Smooth muscle cell (in vitro differentiated cells): ENCODE measurements around the gene MLST8. TPM values are rescaled to one million over a fixed set of nuclear protein-coding genes. Genes with fewer than 3 reads are reported as not detected.

Experiments used
- DNase-seq: peaks from one replicate; lab custom pipeline; 2025; ENCODE audit not compliant: unreplicated experiment; lab: John Stamatoyannopoulos, UW
- H2AFZ ChIP-seq: fragments of 200-600 bp; sonication (generic); 2 replicates; pipeline ENCODE4 v1.6.0; 2016; ENCODE audit warnings: antibody characterized with exemption, low read depth, mild to moderate bottlenecking
- H3F3A ChIP-seq: fragments of 200-600 bp; sonication (generic); 2 replicates; pipeline ENCODE4 v1.6.0; 2017; ENCODE audit warnings: antibody characterized with exemption, low read depth
- H3K27ac ChIP-seq: fragments of 200-600 bp; sonication (generic); 2 replicates; pipeline ENCODE4 v1.5.1; 2016; ENCODE audit warnings: low read depth, mild to moderate bottlenecking
- H3K27me3 ChIP-seq: fragments of 200-600 bp; sonication (generic); 2 replicates; pipeline ENCODE4 v1.6.1; 2016; ENCODE audit warnings: low read depth, mild to moderate bottlenecking
- H3K36me3 ChIP-seq: fragments of 200-600 bp; sonication (generic); 2 replicates; pipeline ENCODE4 v1.5.1; 2016; ENCODE audit warnings: low read depth
- H3K4me1 ChIP-seq: fragments of 200-600 bp; sonication (generic); 2 replicates; pipeline ENCODE4 v1.5.1; 2016; ENCODE audit warnings: low read depth
- H3K4me2 ChIP-seq: fragments of 200-600 bp; sonication (generic); 2 replicates; pipeline ENCODE4 v1.6.0; 2016; ENCODE audit warnings: mild to moderate bottlenecking
- H3K4me3 ChIP-seq: fragments of 200-600 bp; sonication (generic); 2 replicates; pipeline ENCODE4 v1.5.1; 2016; ENCODE audit warnings: mild to moderate bottlenecking
- H3K79me2 ChIP-seq: fragments of 200-600 bp; sonication (generic); 2 replicates; pipeline ENCODE4 v1.6.0; 2016; ENCODE audit warnings: low read depth, mild to moderate bottlenecking
- H3K9ac ChIP-seq: fragments of 200-600 bp; sonication (generic); 2 replicates; pipeline ENCODE4 v1.6.0; 2016; ENCODE audit warnings: low read depth
- H3K9me3 ChIP-seq: fragments of 200-600 bp; sonication (generic); replicated peaks from 2 replicates; pipeline ENCODE4 v1.5.1; 2016; ENCODE audit warnings: low read depth
- H4K20me1 ChIP-seq: fragments of 200-600 bp; sonication (generic); 2 replicates; pipeline ENCODE4 v1.6.0; 2016; ENCODE audit warnings: low read depth
- WGBS: methylation state at CpG from one replicate; pipeline ENCODE4 v1.1.7; 2016; ENCODE audit warnings: low lambda C conversion rate; 5-methylcytosine and 5-hydroxymethylcytosine counted together
- polyA plus RNA-seq: library from polyadenylated mRNA; unstranded; fragments of >200 nt; fragmentation: Nextera tagmentation; extraction: Ambion mirVana; gene quantifications from 2 replicates; pipeline ENCODE4 v1.2.1, GENCODE V29; 2016
- total RNA-seq: library from RNA; depleted of rRNA; stranded (reverse); fragments of >200 nt; gene quantifications from 2 replicates; pipeline ENCODE4 v1.2.3, GENCODE V29; 2014
- TF ChIP-seq, protein P1 (sequence below): fragments of 200-600 bp; sonication (generic); IDR thresholded peaks from 2 replicates; pipeline ENCODE4 v1.5.1; 2017; ENCODE audit warnings: borderline replicate concordance, mild to moderate bottlenecking, antibody characterized with exemption; ENCODE audit not compliant: insufficient read depth, poor library complexity, severe bottlenecking

MLST8 gene
- total and polyA plus RNA-seq, 2 experiments from 2014 or later = 37.2 to 67.0 TPM

DNA sequence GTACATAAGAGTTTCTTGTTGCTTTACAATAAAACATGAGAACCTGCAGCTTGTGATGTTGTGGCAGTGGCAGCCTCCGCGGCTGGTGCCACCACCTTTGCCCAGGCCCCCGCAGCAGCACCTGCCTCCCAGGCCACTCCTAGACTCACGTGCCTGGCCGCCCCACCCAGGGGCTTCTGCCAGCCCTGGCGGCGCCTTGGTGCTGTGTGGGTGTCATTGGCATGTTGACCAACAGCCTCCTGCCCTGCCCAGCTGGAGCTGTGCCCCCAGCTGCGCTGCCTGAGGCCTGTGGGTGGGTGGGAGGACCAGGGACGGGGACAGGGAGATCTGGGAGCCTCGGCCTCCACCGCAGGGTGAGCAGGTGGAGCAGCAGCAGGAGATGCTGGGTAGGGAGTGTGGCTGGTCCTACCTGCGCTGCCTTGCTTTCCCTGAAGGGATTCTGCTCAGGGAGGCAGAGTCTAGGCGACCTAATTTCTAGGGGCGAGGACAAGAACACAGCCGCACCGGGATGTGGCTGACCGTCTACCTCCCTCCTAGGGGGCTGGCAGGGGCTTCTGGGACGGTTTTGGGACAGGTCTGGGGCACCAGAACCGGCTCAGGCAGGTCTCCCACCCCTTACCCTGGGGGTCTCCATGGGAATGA lies 30.6 kb downstream of the MLST8 start:
- Histone ChIP-seq H3K27me3 (peaks cover 23% of the 10 kb centered on the region), H3K9me3 (no peaks in the 10 kb centered on the region), H3K4me3 (no peak overlapping the region), H3K4me1 (peaks cover 17% of the 10 kb centered on the region), H3K36me3 (no peaks in the 10 kb centered on the region), H2AFZ (no peak overlapping the region), H3K4me2 (peak overlapping the region; percentile 93), H4K20me1 (peaks cover 48% of the 10 kb centered on the region), H3K79me2 (no peaks in the 10 kb centered on the region), H3F3A (peaks cover 7% of the 10 kb centered on the region), H3K27ac (no peak overlapping the region), H3K9ac (no peak overlapping the region)
- TF ChIP-seq, protein P1, sequence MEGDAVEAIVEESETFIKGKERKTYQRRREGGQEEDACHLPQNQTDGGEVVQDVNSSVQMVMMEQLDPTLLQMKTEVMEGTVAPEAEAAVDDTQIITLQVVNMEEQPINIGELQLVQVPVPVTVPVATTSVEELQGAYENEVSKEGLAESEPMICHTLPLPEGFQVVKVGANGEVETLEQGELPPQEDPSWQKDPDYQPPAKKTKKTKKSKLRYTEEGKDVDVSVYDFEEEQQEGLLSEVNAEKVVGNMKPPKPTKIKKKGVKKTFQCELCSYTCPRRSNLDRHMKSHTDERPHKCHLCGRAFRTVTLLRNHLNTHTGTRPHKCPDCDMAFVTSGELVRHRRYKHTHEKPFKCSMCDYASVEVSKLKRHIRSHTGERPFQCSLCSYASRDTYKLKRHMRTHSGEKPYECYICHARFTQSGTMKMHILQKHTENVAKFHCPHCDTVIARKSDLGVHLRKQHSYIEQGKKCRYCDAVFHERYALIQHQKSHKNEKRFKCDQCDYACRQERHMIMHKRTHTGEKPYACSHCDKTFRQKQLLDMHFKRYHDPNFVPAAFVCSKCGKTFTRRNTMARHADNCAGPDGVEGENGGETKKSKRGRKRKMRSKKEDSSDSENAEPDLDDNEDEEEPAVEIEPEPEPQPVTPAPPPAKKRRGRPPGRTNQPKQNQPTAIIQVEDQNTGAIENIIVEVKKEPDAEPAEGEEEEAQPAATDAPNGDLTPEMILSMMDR = no peak
- WGBS = 83% methylated on average over 19 of the region's 19 CpGs
- no peak for DNase-seq

DNA sequence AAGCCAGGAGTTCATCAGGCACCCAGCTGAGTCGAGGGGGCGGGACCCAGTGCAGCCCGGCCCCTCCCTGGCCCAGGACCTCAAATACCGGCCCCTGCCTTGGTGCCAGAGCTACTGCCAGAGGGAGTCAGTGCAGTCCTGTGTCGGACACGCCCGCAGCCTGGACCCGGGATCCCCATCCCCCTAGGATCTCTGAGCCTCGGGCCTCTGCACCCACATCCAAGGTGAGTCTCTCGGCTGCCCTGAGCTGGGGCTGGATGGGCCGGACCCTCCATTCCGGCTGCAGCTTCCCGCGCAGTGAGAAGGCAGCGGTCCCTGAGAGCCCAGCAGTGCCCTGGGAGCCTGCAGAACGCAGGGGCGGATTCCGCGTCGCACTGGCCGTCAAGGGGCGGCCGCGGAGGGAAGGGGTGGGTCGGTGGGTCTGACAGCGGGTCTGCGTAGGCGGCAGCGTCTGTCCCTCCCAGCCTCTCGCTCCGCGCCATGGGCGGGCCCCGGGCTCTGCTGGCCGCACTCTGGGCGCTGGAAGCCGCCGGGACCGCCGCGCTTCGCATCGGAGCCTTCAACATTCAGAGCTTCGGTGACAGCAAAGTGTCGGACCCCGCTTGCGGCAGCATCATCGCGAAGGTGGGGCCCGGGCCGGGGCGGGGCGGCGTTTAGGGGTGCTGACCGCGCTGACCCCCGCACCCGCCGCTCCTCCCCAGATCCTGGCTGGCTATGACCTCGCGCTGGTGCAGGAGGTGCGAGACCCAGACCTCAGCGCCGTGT lies 31.3 kb downstream of the MLST8 start, which contains the start of gene DNASE1L2:
TSS of gene DNASE1L2 (plus strand) at position 108 of the 765 bp plus-strand sequence. CDS start at position 481, 373 bp downstream.
- Histone ChIP-seq H3K79me2 (no peaks in the 10 kb centered on the region), H3K4me2 (peak within 1 kb of the TSS; percentile 93), H3K27me3 (peaks cover 23% of the 10 kb centered on the region), H3K9me3 (no peaks in the 10 kb centered on the region), H3K27ac (no peak within 1 kb of the TSS), H4K20me1 (peaks cover 41% of the 10 kb centered on the region), H3K9ac (no peak within 1 kb of the TSS), H3K4me3 (peak within 1 kb of the TSS; percentile 42), H3F3A (peaks cover 7% of the 10 kb centered on the region), H3K36me3 (no peaks in the 10 kb centered on the region), H2AFZ (no peak within 1 kb of the TSS), H3K4me1 (peaks cover 17% of the 10 kb centered on the region)
- 9% methylated on average over 53 of the region's 64 CpGs for WGBS
- TF ChIP-seq, protein P1 = no peak
- DNase-seq = no peak

DNA sequence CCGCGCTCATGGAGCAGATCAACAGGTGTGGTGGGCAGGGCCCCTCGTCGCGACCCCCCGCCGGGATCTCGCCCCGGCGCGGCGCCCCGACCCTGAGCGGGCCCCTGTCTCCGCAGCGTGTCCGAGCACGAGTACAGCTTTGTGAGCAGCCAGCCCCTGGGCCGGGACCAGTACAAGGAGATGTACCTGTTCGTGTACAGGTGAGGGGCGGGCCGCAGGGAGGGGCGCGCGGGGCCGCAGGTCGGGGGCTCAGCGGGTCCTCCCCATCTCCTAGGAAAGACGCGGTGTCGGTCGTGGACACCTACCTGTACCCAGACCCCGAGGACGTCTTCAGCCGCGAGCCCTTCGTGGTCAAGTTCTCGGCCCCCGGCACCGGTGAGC lies 31.8 kb downstream of the MLST8 start:
- H3K4me3 ChIP-seq = peak overlapping the region; percentile 42
- H3K27ac ChIP-seq = no peak overlapping the region
- no peaks in the 10 kb centered on the region for H3K36me3 ChIP-seq
- peaks cover 17% of the 10 kb centered on the region for H3K4me1 ChIP-seq
- H3K79me2 ChIP-seq = no peaks in the 10 kb centered on the region
- no peak overlapping the region for H3K9ac ChIP-seq
- 7% methylated on average over 19 of the region's 40 CpGs for WGBS
- peaks cover 7% of the 10 kb centered on the region for H3F3A ChIP-seq
- peaks cover 38% of the 10 kb centered on the region for H4K20me1 ChIP-seq
- H2AFZ ChIP-seq = no peak overlapping the region
- no peaks in the 10 kb centered on the region for H3K9me3 ChIP-seq
- peak overlapping the region; percentile 93 for H3K4me2 ChIP-seq
- no peak for DNase-seq
- peaks cover 23% of the 10 kb centered on the region for H3K27me3 ChIP-seq
- TF ChIP-seq, protein P1 = no peak
